K562 (cell line): ENCODE data around the gene CCNO.

ENCODE experiments used
- ATF2 ChIP-seq: sonication (generic); formaldehyde crosslinking; IDR thresholded peaks from 2 replicates; pipeline ENCODE4 v1.8.1; 2022; ENCODE audit warnings: missing genetic modification reagents
- BHLHE40 ChIP-seq: IDR thresholded peaks from 2 replicates; pipeline ENCODE4 v1.6.1; 2011; ENCODE audit warnings: low read length, improper control_type of control experiment
- CGGBP1 ChIP-seq: fragments of 250-450 bp; sonication (Bioruptor Pico); IDR thresholded peaks from 2 replicates; pipeline ENCODE4 v1.9.0; 2021; ENCODE audit warnings: mild to moderate bottlenecking
- CHD2 ChIP-seq: IDR thresholded peaks from 2 replicates; pipeline ENCODE4 v1.6.1; 2011; ENCODE audit warnings: low read depth, low read length
- CTCF ChIP-seq, 3 experiments: IDR thresholded peaks in 2 of 3; conservative IDR thresholded peaks in 1 of 3; 2 replicates each; pipeline ENCODE4 v1.5.1; 2011 to 2012; ENCODE audit warnings: low read length in 3 of 3, mild to moderate bottlenecking in 3 of 3, control low read depth in 2 of 3, improper control_type of control experiment in 1 of 3, inconsistent platforms in 1 of 3, low read depth in 1 of 3, mixed read lengths in 1 of 3, moderate library complexity in 1 of 3; ENCODE audit not compliant: insufficient read depth in 2 of 3
- PHF20 ChIP-seq: fragments of 450-650 bp; IDR thresholded peaks from 2 replicates; pipeline ENCODE4 v1.6.1; 2018; ENCODE audit not compliant: partially characterized antibody
- POLR2A ChIP-seq: fragments of 450-650 bp; conservative IDR thresholded peaks from 2 replicates; pipeline ENCODE4 v1.6.1; 2016
- SREBF2 ChIP-seq: sonication (generic); formaldehyde crosslinking; IDR thresholded peaks from 2 replicates; pipeline ENCODE4 v1.4.0; 2020; ENCODE audit warnings: mild to moderate bottlenecking, missing genetic modification reagents
- TAF1 ChIP-seq: IDR thresholded peaks from 2 replicates; pipeline ENCODE4 v1.6.1; 2011; ENCODE audit warnings: mild to moderate bottlenecking, low read length, moderate library complexity; ENCODE audit not compliant: insufficient read depth, control insufficient read depth, severe bottlenecking; ENCODE audit errors: extremely low read depth
- YY1 ChIP-seq, 3 experiments: IDR thresholded peaks; 2 replicates each; pipeline ENCODE4 v1.6.1; 2011; ENCODE audit warnings: low read length in 2 of 3, mild to moderate bottlenecking in 2 of 3, moderate library complexity in 2 of 3, borderline replicate concordance in 1 of 3, control low read depth in 1 of 3, low read depth in 1 of 3; ENCODE audit not compliant: insufficient read depth in 3 of 3, insufficient replicate concordance in 2 of 3, control insufficient read depth in 1 of 3, insufficient read length in 1 of 3; ENCODE audit errors: extremely low read depth in 1 of 3

GRCh38 chr5:55226027-55226933, 7.1 kb downstream of the CCNO start:
- TF ChIP-seq BHLHE40: no peak
- TF ChIP-seq PHF20: no peak
- peak in 2 of 3 experiments; percentile 48 to 81 for TF ChIP-seq YY1 (IDR thresholded peaks at IDR 0.05; ENCODE audit: borderline replicate concordance in 1 of 3, control insufficient read depth in 1 of 3, extremely low read depth in 1 of 3, insufficient read depth in 3 of 3, insufficient read length in 1 of 3, insufficient replicate concordance in 2 of 3, low read depth in 1 of 3, low read length in 2 of 3)
- no peak for TF ChIP-seq CGGBP1 (CRISPR knock-in tag)
- peak; percentile 53; the same call in 1 of the 2 replicates for TF ChIP-seq POLR2A
- peak; percentile 83 to 92 (median 88) for TF ChIP-seq CTCF (IDR thresholded peaks at IDR 0.05 in 2 of 3, conservative IDR thresholded peaks at IDR 0.05 in 1 of 3; ENCODE audit: insufficient read depth in 2 of 3, low read depth in 1 of 3, low read length in 3 of 3)
- peak; percentile 30 for TF ChIP-seq TAF1
- no peak for TF ChIP-seq ATF2
- TF ChIP-seq CHD2: peak; percentile 43; the same call in 1 of the 2 replicates
- TF ChIP-seq SREBF2 (CRISPR knock-in tag): no peak
